Nephron (organoid): ENCODE measurements around the gene SLC4A11.

ENCODE experiments used
- H3K27ac Mint-ChIP-seq, 3 experiments: 2 replicates each; pipeline ENCODE4 v1.8.0; 2020; ENCODE audit warnings: mixed read lengths in 3 of 3, mild to moderate bottlenecking in 2 of 3, moderate library complexity in 1 of 3
- H3K27me3 Mint-ChIP-seq: 2 replicates; pipeline ENCODE4 v1.8.0; 2021; ENCODE audit warnings: low read depth, mild to moderate bottlenecking, moderate library complexity, mixed read lengths
- H3K36me3 Mint-ChIP-seq: 2 replicates; pipeline ENCODE4 v1.8.0; 2020; ENCODE audit warnings: low read depth, mixed read lengths
- H3K4me1 Mint-ChIP-seq: 2 replicates; pipeline ENCODE4 v1.8.0; 2020; ENCODE audit warnings: mixed read lengths
- H3K4me3 Mint-ChIP-seq, 3 experiments: 2 replicates each; pipeline ENCODE4 v1.8.0; 2020; ENCODE audit warnings: mild to moderate bottlenecking in 3 of 3, mixed read lengths in 3 of 3, moderate library complexity in 2 of 3
- H3K9me3 Mint-ChIP-seq: 2 replicates; pipeline ENCODE4 v1.8.0; 2020; ENCODE audit warnings: mixed read lengths
- TF ChIP-seq, protein P1 (sequence below), 3 experiments: fragments of 200-600 bp; sonication (generic); IDR thresholded peaks; one replicate each; pipeline ENCODE4 v1.5.0; 2021; ENCODE audit warnings: antibody characterized with exemption in 3 of 3; ENCODE audit not compliant: unreplicated experiment in 3 of 3

SLC4A11 gene

DNA sequence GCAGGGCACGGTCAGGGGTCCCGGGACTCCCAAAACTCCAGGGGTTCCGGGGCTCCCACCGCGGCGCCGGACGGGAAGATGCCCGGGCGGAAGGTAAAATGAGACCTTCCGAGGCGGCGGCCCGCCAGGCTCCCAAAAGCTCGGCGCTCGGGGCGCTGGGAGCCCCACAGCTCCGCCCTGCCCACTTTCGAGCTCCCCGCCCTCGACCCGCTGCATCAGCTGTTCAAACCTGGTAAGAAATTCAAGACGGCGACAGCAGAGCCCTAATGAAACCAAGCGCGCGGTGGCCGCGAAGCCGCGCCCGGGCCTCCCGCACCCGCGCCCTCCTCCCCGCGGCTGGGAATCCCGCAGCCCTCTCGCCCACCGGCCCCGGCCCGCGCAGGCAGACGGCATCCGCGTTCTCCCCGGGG is 369 bp downstream of the SLC4A11 start:
- Mint-ChIP-seq H3K27ac (no peak overlapping the region), H3K9me3 (no peaks in the 10 kb centered on the region), H3K4me3 (peak overlapping the region; percentile 76 to 82 (median 79)), H3K27me3 (peaks cover 86% of the 10 kb centered on the region), H3K36me3 (no peaks in the 10 kb centered on the region), H3K4me1 (peaks cover 7% of the 10 kb centered on the region)
- TF ChIP-seq, protein P1, sequence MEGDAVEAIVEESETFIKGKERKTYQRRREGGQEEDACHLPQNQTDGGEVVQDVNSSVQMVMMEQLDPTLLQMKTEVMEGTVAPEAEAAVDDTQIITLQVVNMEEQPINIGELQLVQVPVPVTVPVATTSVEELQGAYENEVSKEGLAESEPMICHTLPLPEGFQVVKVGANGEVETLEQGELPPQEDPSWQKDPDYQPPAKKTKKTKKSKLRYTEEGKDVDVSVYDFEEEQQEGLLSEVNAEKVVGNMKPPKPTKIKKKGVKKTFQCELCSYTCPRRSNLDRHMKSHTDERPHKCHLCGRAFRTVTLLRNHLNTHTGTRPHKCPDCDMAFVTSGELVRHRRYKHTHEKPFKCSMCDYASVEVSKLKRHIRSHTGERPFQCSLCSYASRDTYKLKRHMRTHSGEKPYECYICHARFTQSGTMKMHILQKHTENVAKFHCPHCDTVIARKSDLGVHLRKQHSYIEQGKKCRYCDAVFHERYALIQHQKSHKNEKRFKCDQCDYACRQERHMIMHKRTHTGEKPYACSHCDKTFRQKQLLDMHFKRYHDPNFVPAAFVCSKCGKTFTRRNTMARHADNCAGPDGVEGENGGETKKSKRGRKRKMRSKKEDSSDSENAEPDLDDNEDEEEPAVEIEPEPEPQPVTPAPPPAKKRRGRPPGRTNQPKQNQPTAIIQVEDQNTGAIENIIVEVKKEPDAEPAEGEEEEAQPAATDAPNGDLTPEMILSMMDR (IDR thresholded peaks at IDR 0.05; ENCODE audit: unreplicated experiment in 3 of 3), result no peak

DNA sequence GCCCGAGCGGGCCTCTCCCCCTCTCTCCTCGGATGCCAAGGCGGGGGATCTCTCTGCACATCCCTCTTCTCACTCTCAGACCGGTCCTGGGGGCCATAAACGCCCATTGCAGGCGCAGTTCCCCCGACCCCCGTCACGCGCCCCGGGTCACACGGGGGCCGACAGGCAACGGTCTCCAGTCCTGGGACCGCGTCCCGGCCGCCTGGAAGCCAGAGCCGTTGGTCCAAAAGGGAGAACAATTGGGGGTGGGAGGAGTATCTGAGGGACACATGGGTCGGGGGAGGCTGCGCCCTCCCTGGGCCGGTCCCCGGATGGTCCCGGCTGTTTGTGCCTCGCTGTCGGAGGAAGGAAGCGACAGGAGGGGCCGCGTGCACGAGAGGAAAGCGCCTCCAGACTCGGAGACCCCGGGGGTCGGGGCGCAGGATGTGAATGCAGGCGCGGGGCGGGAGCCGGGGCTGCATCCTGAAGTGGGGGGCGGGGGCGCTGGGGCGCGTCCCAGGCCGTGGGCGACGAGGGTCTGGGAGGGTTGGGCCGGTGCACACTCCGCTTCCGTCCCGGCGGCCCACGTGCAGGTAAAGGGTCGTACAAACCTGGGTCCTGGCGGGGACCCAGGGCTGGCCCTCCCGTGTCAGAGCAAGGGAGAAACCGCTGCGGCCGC is 903 bp downstream of the SLC4A11 start:
- Mint-ChIP-seq H3K27ac (no peak overlapping the region), H3K36me3 (no peaks in the 10 kb centered on the region)

DNA sequence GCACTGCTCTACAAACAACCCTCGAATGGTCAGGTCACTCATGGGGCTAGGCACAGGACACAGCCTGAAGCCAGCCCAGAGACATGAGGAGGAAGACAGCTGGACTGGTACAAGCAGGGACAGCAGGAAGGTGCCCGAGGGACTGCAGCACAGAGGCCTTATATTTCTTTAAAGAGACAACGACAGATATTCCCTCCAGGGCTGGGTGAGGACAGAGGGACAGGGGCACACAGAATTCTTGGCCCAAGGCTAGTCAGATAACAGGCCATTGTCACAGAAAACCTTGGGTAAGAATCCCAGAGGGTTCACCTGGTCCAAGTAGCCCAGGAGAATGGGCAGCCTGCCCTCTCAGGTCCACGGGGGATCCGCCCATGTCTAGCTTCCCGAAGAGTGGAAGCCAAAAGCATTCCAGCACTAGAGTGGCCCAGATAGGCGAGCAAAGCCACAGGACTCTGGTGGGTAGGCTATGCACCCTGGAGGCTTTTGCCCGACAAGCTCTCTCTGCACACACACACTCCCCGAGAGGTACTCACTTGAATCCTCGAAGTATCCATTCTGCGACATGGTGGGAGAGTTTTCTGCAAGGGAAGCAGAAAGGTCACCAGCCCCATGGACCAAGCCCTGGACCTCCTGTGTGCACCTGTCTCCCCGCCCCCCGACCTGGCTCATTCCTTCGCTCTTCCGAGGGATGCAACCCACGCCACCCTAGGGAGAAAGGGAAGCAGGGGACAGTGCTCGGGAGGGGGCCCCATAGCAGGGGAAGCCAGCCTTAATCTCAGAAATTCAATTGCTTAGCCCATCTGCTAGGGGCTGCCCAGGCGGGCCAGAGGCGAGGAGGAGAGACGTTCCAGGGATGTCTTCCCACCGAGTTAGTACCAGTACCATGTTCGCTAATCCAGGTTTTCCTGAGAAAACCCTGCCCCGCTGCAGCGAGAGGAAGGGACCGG is 1.7 kb downstream of the SLC4A11 start:
- H3K27ac Mint-ChIP-seq, result no peak overlapping the region
- no peaks in the 10 kb centered on the region for H3K36me3 Mint-ChIP-seq
- H3K4me1 Mint-ChIP-seq, result peaks cover 7% of the 10 kb centered on the region
- H3K4me3 Mint-ChIP-seq, result peak overlapping the region; percentile 63 to 80 (median 67)
- TF ChIP-seq, protein P1 (IDR thresholded peaks at IDR 0.05; ENCODE audit: unreplicated experiment in 3 of 3), result no peak
- H3K27me3 Mint-ChIP-seq, result peaks cover 79% of the 10 kb centered on the region
- no peaks in the 10 kb centered on the region for H3K9me3 Mint-ChIP-seq

More for the DNA sequence above, 903 bp downstream of the SLC4A11 start:
- Mint-ChIP-seq H3K9me3 (no peaks in the 10 kb centered on the region), H3K4me3 (peak overlapping the region; percentile 63 to 76 (median 68)), H3K4me1 (peaks cover 7% of the 10 kb centered on the region), H3K27me3 (peaks cover 83% of the 10 kb centered on the region)
- TF ChIP-seq, protein P1 (IDR thresholded peaks at IDR 0.05; ENCODE audit: unreplicated experiment in 3 of 3), result no peak

DNA sequence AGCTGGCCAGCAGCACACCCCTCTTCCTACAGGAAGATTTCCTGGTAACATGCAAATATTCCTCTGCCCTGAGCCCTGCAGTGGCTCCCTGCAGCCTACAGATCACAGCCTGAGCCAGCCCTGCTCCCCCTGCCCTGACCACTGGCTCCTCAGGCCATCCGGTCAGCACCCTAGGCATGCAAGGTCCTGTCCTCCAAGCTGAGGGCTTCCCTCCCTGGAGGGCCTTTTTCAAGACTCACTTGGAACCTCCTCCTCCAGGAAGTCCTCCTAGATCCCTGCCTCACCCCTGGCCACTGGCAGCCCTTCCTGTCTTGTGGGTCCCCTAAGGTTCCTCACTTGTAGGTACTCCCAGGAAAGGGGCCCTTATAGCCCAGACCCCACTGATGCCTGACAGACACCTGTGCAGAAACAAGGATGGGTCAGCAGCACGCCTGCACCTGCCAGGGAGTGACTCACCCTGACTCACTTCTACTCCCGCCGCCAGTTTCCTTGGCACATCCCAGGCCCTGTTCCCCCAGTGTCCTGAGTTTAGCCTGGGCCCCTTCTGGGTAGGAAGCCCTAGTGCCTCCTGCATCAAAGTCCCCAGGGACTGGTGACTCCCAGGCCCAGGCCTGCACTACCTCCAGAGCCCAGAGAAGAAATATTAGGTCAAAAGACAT is 3.2 kb downstream of the SLC4A11 start:
- Mint-ChIP-seq H3K36me3 (no peaks in the 10 kb centered on the region), H3K9me3 (no peaks in the 10 kb centered on the region), H3K27me3 (peaks cover 64% of the 10 kb centered on the region), H3K4me1 (peaks cover 7% of the 10 kb centered on the region), H3K27ac (no peak overlapping the region), H3K4me3 (peak overlapping the region in 2 of 3 experiments; percentile 21 to 49)
- TF ChIP-seq, protein P1 (IDR thresholded peaks at IDR 0.05; ENCODE audit: unreplicated experiment in 3 of 3), result no peak

DNA sequence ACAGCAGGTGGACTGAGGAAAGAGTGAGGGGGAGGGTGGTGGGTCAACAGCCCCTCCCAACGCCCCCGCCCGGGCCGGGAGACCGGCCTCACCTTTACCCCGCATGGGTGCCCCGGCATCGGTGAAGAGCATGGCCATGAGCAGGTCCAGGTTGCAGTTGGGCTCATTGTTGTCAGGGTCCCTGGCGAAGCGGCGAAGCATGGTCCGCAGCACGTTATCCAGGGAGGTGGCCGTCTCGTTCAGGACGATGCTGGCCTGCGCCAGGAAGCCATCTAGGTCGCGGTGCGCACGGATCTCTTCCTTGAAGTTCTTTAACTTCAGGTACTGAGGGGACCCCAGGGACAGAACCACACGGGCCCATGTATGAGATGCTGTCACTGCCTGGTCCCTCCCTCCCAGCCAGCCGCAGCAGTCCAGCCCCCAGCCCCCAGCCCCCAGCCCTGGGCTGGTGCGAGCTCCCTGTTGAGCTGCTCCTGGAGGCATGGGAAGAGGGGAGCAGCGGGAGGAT is 4.9 kb downstream of the SLC4A11 start:
- H3K4me3 Mint-ChIP-seq, result no peak overlapping the region
- H3K36me3 Mint-ChIP-seq, result no peaks in the 10 kb centered on the region
- TF ChIP-seq, protein P1 (IDR thresholded peaks at IDR 0.05; ENCODE audit: unreplicated experiment in 3 of 3), result no peak
- no peaks in the 10 kb centered on the region for H3K4me1 Mint-ChIP-seq
- H3K27me3 Mint-ChIP-seq, result peaks cover 49% of the 10 kb centered on the region
- no peak overlapping the region for H3K27ac Mint-ChIP-seq
- H3K9me3 Mint-ChIP-seq, result no peaks in the 10 kb centered on the region
